ENCODE results near the gene KRIT1. TPM values are rescaled to one million over a fixed set of nuclear protein-coding genes. Genes with fewer than 3 reads are reported as not detected.
"Not testable (repeated sequence)": the region's sequence is repeated elsewhere in the genome, so short reads cannot be mapped to it uniquely, and the experiment has no call there.

Gene KRIT1
- total RNA-seq, 1 donor from 2014 or later: 119 TPM

- DNase-seq: peak; percentile 34
Measured at GRCh38 chr7:92246360-92247101, 817 bp upstream of the KRIT1 start.

- DNase-seq: no peak
Measured at GRCh38 chr7:92244808-92245486, 767 bp downstream of the KRIT1 start.

GRCh38 chr7:92242972-92243371, 2.7 kb downstream of the KRIT1 start:
- no peak for DNase-seq

GRCh38 chr7:92230547-92230946, 15.2 kb downstream of the KRIT1 start:
- no peak for DNase-seq

GRCh38 chr7:92228742-92229141, 17.0 kb downstream of the KRIT1 start:
- DNase-seq: no peak

- DNase-seq: no peak
Measured at GRCh38 chr7:92228100-92228499, 17.6 kb downstream of the KRIT1 start.

- DNase-seq: no peak
Measured at GRCh38 chr7:92226981-92227380, 18.7 kb downstream of the KRIT1 start.

- no peak for DNase-seq
Measured at GRCh38 chr7:92221766-92222165, 23.9 kb downstream of the KRIT1 start.

GRCh38 chr7:92206672-92207071, 39.0 kb downstream of the KRIT1 start:
- DNase-seq: no peak

GRCh38 chr7:92205987-92206386, 39.7 kb downstream of the KRIT1 start:
- DNase-seq: no peak

GRCh38 chr7:92200791-92201190, 44.9 kb downstream of the KRIT1 start:
- DNase-seq: no peak

GRCh38 chr7:92192326-92192725, 53.4 kb downstream of the KRIT1 start:
- DNase-seq: no peak

- DNase-seq: not testable (repeated sequence)
Measured at GRCh38 chr7:92189246-92189645, 56.5 kb downstream of the KRIT1 start.

- DNase-seq: not testable (repeated sequence)
Measured at GRCh38 chr7:92184294-92184693, 61.4 kb downstream of the KRIT1 start.

- DNase-seq: peak; percentile 77
Measured at GRCh38 chr7:92178928-92179924, 66.5 kb downstream of the KRIT1 start, which contains the start of gene LRRD1. TSS of gene LRRD1 (minus strand) at chr7:92179142. CDS start at chr7:92165202, 13,940 bp downstream.

GRCh38 chr7:92177362-92177761, 68.4 kb downstream of the KRIT1 start:
- no peak for DNase-seq

GRCh38 chr7:92169529-92169928, 76.2 kb downstream of the KRIT1 start:
- DNase-seq: not testable (repeated sequence)

- DNase-seq: no peak
Measured at GRCh38 chr7:92161271-92161670, 84.4 kb downstream of the KRIT1 start.

- DNase-seq: no peak
Measured at GRCh38 chr7:92158660-92159575, 86.8 kb downstream of the KRIT1 start.

- DNase-seq: no peak
Measured at GRCh38 chr7:92156990-92157389, 88.7 kb downstream of the KRIT1 start.

- no peak for DNase-seq
Measured at GRCh38 chr7:92155108-92155739, 90.5 kb downstream of the KRIT1 start.

Data from occipital lobe (tissue), 2 donors.